PFSK-1 (cell line): Measurements from ENCODE around the gene SH3BP5.

Source experiments
- FOXP2 ChIP-seq: optimal IDR thresholded peaks from 2 replicates; pipeline ENCODE3; 2011; ENCODE audit warnings: borderline replicate concordance, control low read depth, inconsistent platforms; ENCODE audit not compliant: insufficient read depth; ENCODE audit errors: extremely low read length, extremely low read depth
- POLR2AphosphoS5 ChIP-seq: IDR thresholded peaks from 2 replicates; pipeline ENCODE4 v1.6.1; 2012; ENCODE audit warnings: low read depth, mild to moderate bottlenecking, control low read depth, low read length, moderate library complexity
- SIN3A ChIP-seq: IDR thresholded peaks from 2 replicates; pipeline ENCODE4 v1.6.1; 2012; ENCODE audit warnings: mild to moderate bottlenecking, low read length, moderate library complexity, borderline replicate concordance; ENCODE audit not compliant: insufficient read depth
- TAF1 ChIP-seq: IDR thresholded peaks from 2 replicates; pipeline ENCODE4 v1.6.1; 2012; ENCODE audit warnings: low read length, control low read depth, borderline replicate concordance; ENCODE audit not compliant: insufficient read depth
- TF ChIP-seq, protein P1 (sequence below), 2 experiments: IDR thresholded peaks; 2 replicates each; pipeline versions ENCODE4 v1.6.1 to v1.8.0; 2011 to 2012; ENCODE audit warnings: low read depth in 2 of 2, low read length in 2 of 2, control low read depth in 1 of 2, inconsistent platforms in 1 of 2, mild to moderate bottlenecking in 1 of 2, moderate library complexity in 1 of 2; ENCODE audit not compliant: insufficient read depth in 1 of 2

DNA sequence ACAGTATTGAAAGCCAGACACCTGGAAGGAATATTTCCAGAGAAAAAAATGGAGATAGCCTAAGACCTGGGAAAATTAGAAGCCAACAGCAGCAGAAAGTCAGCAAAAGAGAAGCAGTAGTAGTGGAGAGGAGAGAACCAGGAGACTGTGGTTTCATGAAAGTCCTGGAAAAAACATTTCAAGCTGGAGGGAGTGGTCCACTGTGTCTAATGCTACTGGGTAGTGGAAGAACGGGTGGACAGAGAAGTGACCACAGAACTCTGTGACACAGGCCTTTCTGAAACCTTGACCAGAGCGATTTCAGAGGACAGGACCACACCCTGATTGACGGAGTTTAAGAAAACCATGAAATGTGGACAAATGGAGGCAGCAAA is 15.3 kb upstream of the SH3BP5 start:
- no peak for TF ChIP-seq POLR2AphosphoS5
- no peak for TF ChIP-seq TAF1
- TF ChIP-seq, protein P1, sequence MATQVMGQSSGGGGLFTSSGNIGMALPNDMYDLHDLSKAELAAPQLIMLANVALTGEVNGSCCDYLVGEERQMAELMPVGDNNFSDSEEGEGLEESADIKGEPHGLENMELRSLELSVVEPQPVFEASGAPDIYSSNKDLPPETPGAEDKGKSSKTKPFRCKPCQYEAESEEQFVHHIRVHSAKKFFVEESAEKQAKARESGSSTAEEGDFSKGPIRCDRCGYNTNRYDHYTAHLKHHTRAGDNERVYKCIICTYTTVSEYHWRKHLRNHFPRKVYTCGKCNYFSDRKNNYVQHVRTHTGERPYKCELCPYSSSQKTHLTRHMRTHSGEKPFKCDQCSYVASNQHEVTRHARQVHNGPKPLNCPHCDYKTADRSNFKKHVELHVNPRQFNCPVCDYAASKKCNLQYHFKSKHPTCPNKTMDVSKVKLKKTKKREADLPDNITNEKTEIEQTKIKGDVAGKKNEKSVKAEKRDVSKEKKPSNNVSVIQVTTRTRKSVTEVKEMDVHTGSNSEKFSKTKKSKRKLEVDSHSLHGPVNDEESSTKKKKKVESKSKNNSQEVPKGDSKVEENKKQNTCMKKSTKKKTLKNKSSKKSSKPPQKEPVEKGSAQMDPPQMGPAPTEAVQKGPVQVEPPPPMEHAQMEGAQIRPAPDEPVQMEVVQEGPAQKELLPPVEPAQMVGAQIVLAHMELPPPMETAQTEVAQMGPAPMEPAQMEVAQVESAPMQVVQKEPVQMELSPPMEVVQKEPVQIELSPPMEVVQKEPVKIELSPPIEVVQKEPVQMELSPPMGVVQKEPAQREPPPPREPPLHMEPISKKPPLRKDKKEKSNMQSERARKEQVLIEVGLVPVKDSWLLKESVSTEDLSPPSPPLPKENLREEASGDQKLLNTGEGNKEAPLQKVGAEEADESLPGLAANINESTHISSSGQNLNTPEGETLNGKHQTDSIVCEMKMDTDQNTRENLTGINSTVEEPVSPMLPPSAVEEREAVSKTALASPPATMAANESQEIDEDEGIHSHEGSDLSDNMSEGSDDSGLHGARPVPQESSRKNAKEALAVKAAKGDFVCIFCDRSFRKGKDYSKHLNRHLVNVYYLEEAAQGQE (IDR thresholded peaks at IDR 0.05; ENCODE audit: insufficient read depth in 1 of 2, low read depth in 2 of 2, low read length in 2 of 2) = no peak
- TF ChIP-seq FOXP2 = no peak
- TF ChIP-seq SIN3A = no peak
